ENCODE measurements around the gene RAB3IL1.

Gene RAB3IL1

DNA sequence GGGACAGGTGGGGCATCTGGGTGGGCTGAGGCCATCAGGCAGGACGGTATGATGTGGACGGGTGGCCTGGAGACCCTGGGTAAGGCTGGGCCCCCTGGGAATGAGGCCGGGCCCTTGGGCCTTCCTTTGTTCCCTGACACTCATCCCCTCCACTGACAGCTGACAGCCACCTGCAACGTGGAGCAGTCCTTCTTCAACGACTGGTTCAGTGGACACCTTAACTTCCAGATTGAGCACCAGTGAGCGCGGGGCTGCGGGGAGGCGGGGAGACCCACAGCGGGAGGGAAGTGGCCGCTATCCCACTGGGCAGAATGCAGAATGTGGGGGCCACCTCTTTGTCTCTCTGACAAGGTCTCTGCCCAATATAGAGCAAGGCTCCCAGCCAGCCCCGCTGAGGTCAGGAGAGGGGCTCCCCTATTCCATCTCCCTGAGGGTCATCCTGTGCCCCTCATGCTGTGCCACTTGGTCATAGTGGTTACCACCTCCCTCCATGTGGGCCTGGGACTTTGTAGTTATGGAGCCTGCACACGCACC lies 53.8 kb downstream of the RAB3IL1 start:
- no peak for DNase-seq

DNA sequence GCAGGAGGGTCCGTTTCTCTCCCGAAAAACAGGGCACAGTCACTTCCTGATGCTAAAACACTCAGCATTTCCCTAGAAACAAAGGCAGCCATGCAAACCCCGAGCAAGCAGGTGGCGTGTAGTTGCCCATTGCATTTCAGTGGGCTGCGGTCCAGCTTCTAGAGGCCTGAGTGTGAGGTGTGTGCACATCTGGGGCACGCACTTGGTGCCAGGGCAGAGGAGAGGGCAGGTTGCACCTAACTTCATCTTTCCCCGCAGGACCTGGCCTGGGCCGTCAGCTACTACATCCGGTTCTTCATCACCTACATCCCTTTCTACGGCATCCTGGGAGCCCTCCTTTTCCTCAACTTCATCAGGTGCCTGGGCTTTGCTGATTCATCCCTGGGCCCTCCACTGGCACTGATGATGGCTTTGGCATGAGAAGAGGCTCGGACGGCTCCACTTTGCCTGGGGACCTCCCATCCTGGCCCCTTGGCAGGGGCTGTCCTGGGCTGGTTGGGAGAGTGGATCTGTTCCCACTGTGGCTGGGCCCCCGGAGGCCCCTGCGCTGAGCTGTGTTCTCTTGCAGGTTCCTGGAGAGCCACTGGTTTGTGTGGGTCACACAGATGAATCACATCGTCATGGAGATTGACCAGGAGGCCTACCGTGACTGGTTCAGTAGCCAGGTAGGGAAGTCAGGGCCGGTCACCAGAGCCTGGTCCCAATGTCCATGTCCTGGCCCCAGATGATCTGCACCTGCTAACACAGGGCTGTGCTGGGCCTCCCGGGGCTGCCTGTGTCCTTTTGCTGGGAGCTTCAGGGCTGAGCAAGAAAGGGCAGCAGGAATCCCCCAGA lies 54.4 kb downstream of the RAB3IL1 start:
- no peak for DNase-seq

DNA sequence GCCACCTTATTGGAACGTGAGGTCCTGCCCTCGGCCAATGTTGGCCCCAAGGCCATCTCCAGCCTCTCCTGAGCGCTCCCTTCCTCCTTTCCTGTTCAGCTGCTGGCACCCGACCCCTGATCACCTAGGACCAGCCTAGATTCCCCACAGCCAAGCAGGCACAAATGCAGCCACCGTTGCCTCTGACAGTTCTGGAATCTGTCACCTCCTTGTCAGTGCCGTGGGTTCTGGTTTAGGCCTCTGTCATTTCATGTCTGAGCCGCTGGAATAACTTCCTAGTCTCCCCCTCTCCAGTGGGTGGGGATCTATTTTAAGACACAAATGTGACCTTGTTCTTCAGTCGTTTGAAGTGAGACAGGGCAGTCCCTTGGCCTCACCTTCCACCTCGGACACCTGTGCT lies 55.7 kb downstream of the RAB3IL1 start:
- DNase-seq = no peak

DNA sequence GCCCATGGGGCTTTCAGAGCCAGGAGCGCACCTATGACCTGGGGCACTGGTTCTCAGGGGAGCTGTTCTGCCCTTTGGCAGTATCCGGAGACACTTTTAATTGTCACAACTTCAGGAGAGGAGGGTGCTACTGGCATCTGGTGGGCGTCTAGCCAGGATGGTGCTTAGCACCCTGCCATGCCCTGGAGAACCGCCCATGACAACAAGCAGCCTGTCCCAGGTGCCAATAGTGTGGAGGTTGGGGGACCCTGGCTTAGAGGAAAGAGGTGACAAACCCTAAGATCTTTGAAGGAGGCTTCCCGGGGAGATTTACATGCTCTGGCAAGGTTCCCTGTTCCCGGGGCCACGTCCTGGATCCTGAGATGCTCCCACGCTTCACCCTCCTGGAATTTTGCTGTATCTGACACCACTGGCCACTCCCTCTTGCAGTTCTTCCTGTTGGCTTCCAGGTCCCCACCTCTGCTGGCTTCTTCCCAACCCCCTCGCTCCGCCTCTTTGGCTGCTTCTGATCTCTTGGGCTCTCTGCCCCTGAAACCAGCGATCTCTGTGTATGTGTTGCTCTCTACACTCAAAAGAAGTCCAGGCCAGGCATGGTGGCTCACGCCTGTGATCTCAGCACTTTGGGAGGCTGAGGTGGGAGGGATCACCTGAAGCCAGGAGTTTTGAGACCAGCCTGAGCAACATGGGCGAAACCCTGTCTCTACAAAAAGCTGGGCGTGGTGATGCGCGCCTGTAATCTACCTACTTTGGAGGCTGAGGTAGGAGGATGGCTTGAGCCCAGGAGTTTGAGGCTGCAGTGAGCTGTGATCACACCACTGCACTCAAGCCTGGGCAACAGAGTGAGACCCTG lies 57.1 kb downstream of the RAB3IL1 start:
- no peak for DNase-seq

DNA sequence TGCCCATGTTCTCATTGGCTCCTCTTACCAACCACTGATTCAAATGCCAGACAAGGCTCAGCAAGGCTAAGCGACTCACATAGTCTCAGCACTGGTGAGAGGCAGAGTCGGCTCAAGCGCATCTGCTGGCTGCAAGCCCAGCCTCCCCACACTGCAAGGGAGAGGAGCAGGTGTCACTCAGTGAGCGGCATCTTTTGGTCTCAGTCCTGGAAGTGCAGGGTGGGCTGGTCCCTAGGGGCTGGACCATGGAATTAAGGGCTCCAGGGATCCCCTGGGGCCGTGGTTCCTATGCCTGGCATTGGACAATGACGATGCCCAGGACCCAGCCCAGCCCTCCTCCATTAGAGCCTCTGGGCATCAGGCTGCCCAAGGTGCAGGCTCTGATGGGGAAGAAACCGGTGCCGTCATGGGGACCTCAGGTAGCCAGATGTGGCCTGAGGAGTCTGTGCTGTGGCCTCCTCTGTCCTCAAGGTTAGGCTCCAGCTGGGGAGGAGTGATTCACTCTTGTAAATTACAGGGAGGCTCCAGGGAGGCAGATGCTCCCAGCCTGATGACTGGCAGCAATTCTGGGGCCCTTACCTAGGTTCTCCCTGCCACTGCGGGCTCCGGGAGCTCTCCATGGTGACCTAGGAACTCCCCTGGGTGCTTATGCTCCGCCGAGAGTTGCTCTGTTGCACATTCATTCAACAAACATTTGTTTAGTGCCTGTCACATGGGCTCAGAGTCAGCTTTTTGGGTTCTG lies 61.3 kb downstream of the RAB3IL1 start:
- DNase-seq = no peak

DNA sequence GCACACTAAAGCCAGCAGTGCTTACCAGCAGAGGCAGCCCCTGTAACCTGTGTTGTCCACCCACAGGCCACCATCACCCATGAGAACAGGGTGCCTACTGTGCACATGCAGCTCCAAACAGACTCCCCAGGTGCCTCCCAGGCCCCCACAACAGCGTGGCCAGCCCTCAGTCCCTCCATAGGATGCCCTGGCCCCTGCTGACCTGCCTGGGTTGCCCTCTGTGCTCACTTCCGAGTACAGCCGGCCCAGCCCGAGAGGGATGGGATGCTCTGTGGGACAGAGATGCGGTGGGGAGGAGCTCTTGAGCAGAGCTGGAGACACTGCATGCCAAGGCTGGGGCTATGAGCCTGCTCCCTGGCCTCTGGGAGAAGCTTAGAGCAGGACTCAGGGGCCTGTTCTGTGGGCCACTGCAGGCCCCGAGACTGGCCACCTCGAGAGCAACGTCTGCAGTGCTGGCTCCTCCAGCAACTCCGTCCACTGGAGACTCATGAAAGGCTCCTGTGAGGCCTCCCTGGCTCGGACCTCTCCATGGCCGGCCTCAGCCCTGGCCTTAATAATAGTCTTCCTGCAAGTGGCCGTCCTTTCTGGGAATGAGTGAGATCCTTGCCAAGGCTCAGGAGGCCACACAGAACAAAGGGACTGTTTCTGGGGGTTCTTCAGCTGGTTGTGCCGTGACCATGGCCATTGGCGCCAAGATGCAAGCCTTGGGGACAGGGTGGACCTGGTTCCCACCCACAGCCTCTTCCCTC lies 62.2 kb downstream of the RAB3IL1 start:
- DNase-seq = no peak

DNA sequence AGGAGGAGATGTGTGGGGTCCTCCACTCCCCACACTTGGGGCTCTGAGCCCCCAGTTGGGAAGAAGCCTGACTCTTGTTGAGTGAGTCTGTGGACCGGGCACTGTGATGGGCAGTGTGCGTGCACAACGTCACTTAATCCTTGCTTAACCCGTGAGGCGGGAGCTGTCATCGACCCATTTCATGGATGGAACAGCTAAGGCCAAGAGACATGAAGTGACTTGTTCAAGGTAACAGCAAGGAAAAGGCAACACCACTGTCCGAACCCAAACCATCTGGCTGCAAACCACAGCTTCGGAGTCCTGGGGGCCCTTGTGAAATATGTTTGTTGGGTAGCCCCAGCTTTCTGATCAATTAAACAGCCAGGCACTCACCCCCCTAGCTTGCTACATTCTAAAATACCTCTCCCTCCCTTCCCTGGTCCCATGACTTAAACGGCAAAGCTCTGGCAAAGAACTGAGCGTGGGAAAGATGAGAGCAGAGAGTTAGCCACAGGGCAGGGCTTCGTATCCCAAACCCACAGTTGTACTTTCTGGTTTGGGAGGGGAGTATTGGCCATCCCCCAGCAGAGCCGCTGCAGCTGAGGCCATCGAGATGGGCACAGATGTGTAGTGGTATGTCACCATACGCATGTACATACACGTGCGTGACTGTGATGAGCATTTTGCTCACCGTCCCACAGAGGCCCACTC lies 63.0 kb downstream of the RAB3IL1 start:
- no peak for DNase-seq

DNA sequence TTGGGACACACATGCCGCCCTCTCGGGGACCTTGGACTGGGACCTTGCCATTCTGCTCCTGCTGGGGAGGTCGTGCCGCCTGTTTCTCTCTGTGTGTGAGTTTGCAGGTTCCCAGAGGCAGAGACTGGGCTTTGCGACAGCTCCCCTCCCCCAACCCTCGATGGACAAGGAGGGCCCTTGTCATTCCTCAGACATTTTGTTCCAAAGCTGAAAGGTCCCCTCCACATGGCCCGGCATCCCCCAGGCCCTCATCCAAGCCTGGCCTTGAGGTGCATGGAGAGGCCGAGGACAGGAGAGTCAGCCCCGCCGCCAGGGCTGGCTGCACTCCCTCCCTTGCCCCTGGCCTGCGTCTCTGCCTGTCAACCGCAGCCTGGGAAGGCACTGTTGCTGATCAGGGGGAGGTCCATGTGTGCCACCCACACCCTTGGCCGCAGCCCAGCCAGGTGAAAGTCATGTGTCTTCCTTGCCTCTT lies 63.6 kb downstream of the RAB3IL1 start:
- DNase-seq = no peak

DNA sequence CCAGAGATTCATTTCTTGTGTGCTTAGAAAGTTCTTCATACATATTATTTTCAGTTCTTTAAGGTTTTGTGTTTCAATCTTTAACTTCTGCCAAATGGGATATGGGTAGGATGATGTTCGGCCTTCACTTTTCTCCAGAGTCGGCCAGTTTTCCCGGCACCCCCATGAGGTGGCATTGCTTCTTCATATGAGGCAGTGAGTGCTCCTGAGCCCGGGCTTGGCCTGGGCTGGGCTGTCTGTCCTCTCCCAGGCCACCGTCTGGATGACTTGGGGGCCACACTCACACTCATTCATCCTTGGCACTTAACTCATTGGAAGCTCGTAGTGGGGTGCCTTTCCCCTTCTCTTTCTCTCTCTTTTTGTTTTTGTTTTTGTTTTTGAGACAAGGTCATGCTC lies 65.5 kb downstream of the RAB3IL1 start:
- no peak for DNase-seq

DNA sequence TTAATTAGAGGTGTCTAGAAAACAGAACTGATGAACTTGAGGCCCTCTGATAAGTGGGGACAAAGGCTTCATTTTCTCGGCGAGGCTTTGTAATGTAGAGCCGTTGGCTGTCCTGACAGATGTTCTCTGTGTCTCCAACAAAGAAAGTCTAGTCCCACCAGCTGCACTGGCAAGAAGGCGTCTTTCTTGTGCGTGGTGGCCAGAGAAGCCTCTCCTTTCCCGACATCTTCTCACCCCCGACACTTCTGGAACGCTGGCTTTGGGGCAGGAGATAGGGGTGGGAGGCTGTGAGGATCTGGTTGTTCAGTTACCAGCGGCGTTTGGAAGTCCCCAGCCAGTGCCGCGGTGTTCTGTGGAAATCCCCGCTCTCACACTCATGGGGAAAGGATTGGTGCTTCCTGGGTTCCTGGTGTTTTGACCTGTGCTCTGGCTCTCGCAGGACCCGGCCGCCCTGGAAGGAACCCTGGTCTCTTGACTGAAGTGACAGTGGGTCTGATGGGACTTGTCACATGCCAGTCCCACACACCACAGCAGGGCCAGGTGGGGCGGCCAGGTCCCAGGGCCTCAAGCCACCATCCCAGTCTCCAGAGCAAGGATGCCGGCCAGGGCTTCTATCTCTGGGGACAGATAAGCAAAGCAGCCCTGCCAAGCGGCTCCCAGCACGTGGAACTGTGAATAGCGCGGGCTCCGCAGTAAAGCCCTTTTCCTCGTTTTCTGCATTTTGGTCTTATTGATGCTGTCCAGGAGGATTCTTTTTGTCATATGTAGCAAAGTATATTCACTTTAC lies 66.1 kb downstream of the RAB3IL1 start:
- no peak for DNase-seq

GRCh38 chr11:61850687-61851086 lies 66.7 kb downstream of the RAB3IL1 start:
- no peak for DNase-seq

DNA sequence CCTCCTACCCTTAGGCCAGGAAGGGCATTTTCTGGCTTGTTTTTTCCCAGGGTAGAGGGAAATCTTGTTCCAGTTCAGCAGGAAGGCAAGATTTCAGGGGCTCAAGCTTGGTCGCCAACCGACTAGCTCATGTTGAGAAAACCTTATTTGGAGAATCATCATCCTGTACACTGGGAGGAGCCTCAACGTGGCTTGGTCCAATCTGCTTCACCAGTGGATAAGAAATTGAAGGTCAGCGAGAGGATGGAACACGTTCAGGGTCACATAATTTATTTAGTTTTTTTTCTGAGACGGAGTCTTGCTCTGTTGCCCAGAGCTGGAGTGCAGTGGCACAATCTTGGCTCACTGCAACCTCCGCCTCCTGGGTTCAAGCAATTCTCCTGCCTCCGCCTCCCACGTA lies 68.7 kb downstream of the RAB3IL1 start:
- no peak for DNase-seq

- no peak for DNase-seq
These were observed 69.3 kb downstream of the RAB3IL1 start for GRCh38 chr11:61847914-61848581.

All from T-helper 9 cell (primary cell).